ENCODE measurements around the gene OSBPL6. TPM values are rescaled to one million over a fixed set of nuclear protein-coding genes. Genes with fewer than 3 reads are reported as not detected.

Gene OSBPL6
- total RNA-seq, 1 donor from 2014 or later: 14.0 TPM

- no peaks in the 10 kb centered on the region for H3K9me3 ChIP-seq (ENCODE audit: low read depth)
- no peak for TF ChIP-seq EZH2phosphoT487 (IDR thresholded peaks at IDR 0.05)
- TF ChIP-seq CTCF (IDR thresholded peaks at IDR 0.05): no peak
- TF ChIP-seq EZH2 (IDR thresholded peaks at IDR 0.05): no peak
These were observed 17.1 kb downstream of the OSBPL6 start for GRCh38 chr2:178211460-178211859.

GRCh38 chr2:178211943-178212342, 17.6 kb downstream of the OSBPL6 start:
- Histone ChIP-seq H4K20me1 (ENCODE audit: low read depth) (no peaks in the 10 kb centered on the region), H3K4me1 (peaks cover 48% of the 10 kb centered on the region), H3K4me2 (peak overlapping the region; percentile 71), H3F3A (ENCODE audit: low read depth) (peaks cover 37% of the 10 kb centered on the region), H3K27ac (peak overlapping the region; percentile 89), H3K9ac (no peak overlapping the region), H3K27me3 (no peaks in the 10 kb centered on the region), H2AFZ (replicated peaks) (no peak overlapping the region), H3K9me3 (ENCODE audit: low read depth) (no peaks in the 10 kb centered on the region), H3K79me2 (ENCODE audit: low read depth) (peaks cover 22% of the 10 kb centered on the region), H3K36me3 (no peaks in the 10 kb centered on the region), H3K4me3 (peak overlapping the region; percentile 32)
- H3K27me3 Mint-ChIP-seq (ENCODE audit: insufficient read depth, low read depth): peaks cover 3% of the 10 kb centered on the region
- peak; percentile 92 for DNase-seq (ENCODE audit: low spot score)
- peaks cover under 1% of the 10 kb centered on the region for H3K36me3 Mint-ChIP-seq
- peak overlapping the region; percentile 43 for H3K27ac Mint-ChIP-seq
- peaks cover 32% of the 10 kb centered on the region for H3K4me1 Mint-ChIP-seq
- peaks cover 2% of the 10 kb centered on the region for H3K9me3 Mint-ChIP-seq
- peak overlapping the region; percentile 2 for H3K4me3 Mint-ChIP-seq
- TF ChIP-seq CTCF (IDR thresholded peaks at IDR 0.05) (no peak), EZH2phosphoT487 (IDR thresholded peaks at IDR 0.05) (peak; percentile 38)

More at GRCh38 chr2:178211460-178211859, 17.1 kb downstream of the OSBPL6 start:
- no peak overlapping the region for H2AFZ ChIP-seq (replicated peaks)
- H3K36me3 ChIP-seq: no peaks in the 10 kb centered on the region
- Mint-ChIP-seq H3K9me3 (peaks cover 2% of the 10 kb centered on the region), H3K27ac (peak overlapping the region; percentile 43), H3K4me1 (peaks cover 32% of the 10 kb centered on the region), H3K36me3 (no peaks in the 10 kb centered on the region), H3K27me3 (ENCODE audit: insufficient read depth, low read depth) (peaks cover 3% of the 10 kb centered on the region), H3K4me3 (peak overlapping the region; percentile 2)
- no peaks in the 10 kb centered on the region for H3K27me3 ChIP-seq
- peaks cover 48% of the 10 kb centered on the region for H3K4me1 ChIP-seq
- peaks cover 22% of the 10 kb centered on the region for H3K79me2 ChIP-seq (ENCODE audit: low read depth)
- peak overlapping the region; percentile 54 for H3K4me2 ChIP-seq
- peak overlapping the region; percentile 9 for H3K4me3 ChIP-seq
- no peak for DNase-seq (ENCODE audit: low spot score)
- H3K9ac ChIP-seq: no peak overlapping the region
- H4K20me1 ChIP-seq (ENCODE audit: low read depth): no peaks in the 10 kb centered on the region
- peak overlapping the region; percentile 89 for H3K27ac ChIP-seq
- peaks cover 38% of the 10 kb centered on the region for H3F3A ChIP-seq (ENCODE audit: low read depth)

GRCh38 chr2:178213991-178214390, 19.7 kb downstream of the OSBPL6 start:
- Histone ChIP-seq H3K79me2 (ENCODE audit: low read depth) (peaks cover 20% of the 10 kb centered on the region), H3K27ac (no peak overlapping the region), H3K36me3 (no peaks in the 10 kb centered on the region), H3F3A (ENCODE audit: low read depth) (peaks cover 35% of the 10 kb centered on the region), H3K27me3 (no peaks in the 10 kb centered on the region), H3K4me2 (no peak overlapping the region), H2AFZ (replicated peaks) (no peak overlapping the region), H4K20me1 (ENCODE audit: low read depth) (no peaks in the 10 kb centered on the region), H3K4me3 (no peak overlapping the region), H3K9ac (no peak overlapping the region), H3K4me1 (peaks cover 46% of the 10 kb centered on the region), H3K9me3 (ENCODE audit: low read depth) (no peaks in the 10 kb centered on the region)
- Mint-ChIP-seq H3K36me3 (peaks cover 4% of the 10 kb centered on the region), H3K27ac (no peak overlapping the region), H3K4me1 (peaks cover 34% of the 10 kb centered on the region), H3K4me3 (no peak overlapping the region), H3K27me3 (ENCODE audit: insufficient read depth, low read depth) (peaks cover 3% of the 10 kb centered on the region), H3K9me3 (peaks cover 4% of the 10 kb centered on the region)
- no peak for DNase-seq (ENCODE audit: low spot score)
- TF ChIP-seq CTCF (IDR thresholded peaks at IDR 0.05) (no peak), EZH2phosphoT487 (IDR thresholded peaks at IDR 0.05) (no peak), EZH2 (IDR thresholded peaks at IDR 0.05) (no peak)

All from neural progenitor cell (in vitro differentiated cells).